GM12865 (cell line): ENCODE data around the gene NPIPB8.
"Not testable (repeated sequence)": the region's sequence is repeated elsewhere in the genome, so short reads cannot be mapped to it uniquely, and the experiment has no call there.

ENCODE experiments used
- DNase-seq: peaks from one replicate; pipeline ENCODE4 v3.0.0; 2010; ENCODE audit warnings: low read depth
- H3K4me3 ChIP-seq: 2 replicates; pipeline ENCODE4 v1.5.1; 2011; ENCODE audit warnings: mild to moderate bottlenecking, low read depth, low read length, control low read depth
- CTCF ChIP-seq: IDR thresholded peaks from 2 replicates; pipeline ENCODE4 v1.5.1; 2011; ENCODE audit warnings: low read length, control low read depth, low read depth, inconsistent platforms; ENCODE audit not compliant: insufficient read depth; ENCODE audit errors: missing control alignments

Gene NPIPB8

GRCh38 chr16:28637765-28638164 lies at the start of gene NPIPB8:
TSS of gene NPIPB8 (plus strand) at chr16:28638065. CDS start at chr16:28638361, 296 bp downstream.
- H3K4me3 ChIP-seq, DNase-seq: not testable (repeated sequence)

GRCh38 chr16:28589069-28589468 lies 48.8 kb upstream of the NPIPB8 start:
- H3K4me3 ChIP-seq = no peak overlapping the region
- TF ChIP-seq CTCF = no peak
- no peak for DNase-seq

GRCh38 chr16:28589930-28590329 lies 47.9 kb upstream of the NPIPB8 start:
- TF ChIP-seq CTCF = no peak
- no peak for DNase-seq
- H3K4me3 ChIP-seq = no peak overlapping the region

- no peak for TF ChIP-seq CTCF
- no peak overlapping the region for H3K4me3 ChIP-seq
- DNase-seq = no peak
Measured at GRCh38 chr16:28590384-28591340, 47.2 kb upstream of the NPIPB8 start.

- H3K4me3 ChIP-seq = no peak overlapping the region
- DNase-seq = no peak
- no peak for TF ChIP-seq CTCF
Measured at GRCh38 chr16:28591355-28591754, 46.5 kb upstream of the NPIPB8 start.

GRCh38 chr16:28592511-28592910 lies 45.4 kb upstream of the NPIPB8 start:
- no peak for DNase-seq
- TF ChIP-seq CTCF = no peak
- H3K4me3 ChIP-seq = no peak overlapping the region

- H3K4me3 ChIP-seq = no peak overlapping the region
- no peak for DNase-seq
- no peak for TF ChIP-seq CTCF
Measured at GRCh38 chr16:28592979-28593553, 44.8 kb upstream of the NPIPB8 start.

GRCh38 chr16:28595451-28595850 lies 42.4 kb upstream of the NPIPB8 start:
- DNase-seq, H3K4me3 ChIP-seq: not testable (repeated sequence)
